Upper lobe of left lung (tissue), 4 donors: ENCODE results near the gene SOCS7.

Experiments used
- CTCF ChIP-seq, 6 experiments: fragments of 450-650 bp in 4 of 6; fragments of 200-600 bp in 2 of 6; sonication (generic) in 2 of 6; IDR thresholded peaks; one replicate each; pipeline ENCODE4 v1.5.1; 2016 to 2019; ENCODE audit warnings: antibody characterized with exemption in 6 of 6
- POLR2A ChIP-seq, 4 donors: fragments of 450-650 bp; IDR thresholded peaks; one replicate each; pipeline ENCODE4 v1.5.1; 2016 to 2017; ENCODE audit warnings: antibody characterized with exemption in 4 of 4, mild to moderate bottlenecking in 2 of 4
- POLR2AphosphoS5 ChIP-seq, 2 donors: sonication (generic); formaldehyde crosslinking; IDR thresholded peaks; one replicate each; pipeline ENCODE4 v1.5.1; 2017; ENCODE audit warnings: antibody characterized with exemption in 2 of 2

GRCh38 chr17:38354466-38354865, 2.8 kb downstream of the SOCS7 start:
- TF ChIP-seq CTCF (IDR thresholded peaks at IDR 0.05) = no peak
- no peak for TF ChIP-seq POLR2AphosphoS5 (IDR thresholded peaks at IDR 0.05)
- TF ChIP-seq POLR2A (IDR thresholded peaks at IDR 0.05) = no peak
